ENCODE results near the gene CACNA1B.

CACNA1B gene

GRCh38 chr9:138053321-138053868 is 175.8 kb downstream of the CACNA1B start:
- DNase-seq (ENCODE audit: low spot score) = no peak

GRCh38 chr9:138053996-138054752 is 176.6 kb downstream of the CACNA1B start:
- no peak for DNase-seq (ENCODE audit: low spot score)

GRCh38 chr9:138057726-138058125 is 180.1 kb downstream of the CACNA1B start:
- no peak for DNase-seq (ENCODE audit: low spot score)

GRCh38 chr9:138058181-138058580 is 180.6 kb downstream of the CACNA1B start:
- no peak for DNase-seq (ENCODE audit: low spot score)

- no peak for DNase-seq (ENCODE audit: low spot score)
Measured at GRCh38 chr9:138059196-138059595, 181.6 kb downstream of the CACNA1B start.

- DNase-seq (ENCODE audit: low spot score) = no peak
Measured at GRCh38 chr9:138060365-138060764, 182.8 kb downstream of the CACNA1B start.

GRCh38 chr9:138060881-138061280 is 183.3 kb downstream of the CACNA1B start:
- DNase-seq (ENCODE audit: low spot score) = no peak

- no peak for DNase-seq (ENCODE audit: low spot score)
Measured at GRCh38 chr9:138061631-138062030, 184.0 kb downstream of the CACNA1B start.

- DNase-seq (ENCODE audit: low spot score) = no peak
Measured at GRCh38 chr9:138062196-138062595, 184.6 kb downstream of the CACNA1B start.

GRCh38 chr9:138063033-138063432 is 185.5 kb downstream of the CACNA1B start:
- DNase-seq (ENCODE audit: low spot score) = no peak

GRCh38 chr9:138063785-138064184 is 186.2 kb downstream of the CACNA1B start:
- no peak for DNase-seq (ENCODE audit: low spot score)

GRCh38 chr9:138064547-138064946 is 187.0 kb downstream of the CACNA1B start:
- no peak for DNase-seq (ENCODE audit: low spot score)

- no peak for DNase-seq (ENCODE audit: low spot score)
Measured at GRCh38 chr9:138065287-138065686, 187.7 kb downstream of the CACNA1B start.

- no peak for DNase-seq (ENCODE audit: low spot score)
Measured at GRCh38 chr9:138066049-138066448, 188.5 kb downstream of the CACNA1B start.

GRCh38 chr9:138067613-138068367 is 190.2 kb downstream of the CACNA1B start:
- no peak for DNase-seq (ENCODE audit: low spot score)

GRCh38 chr9:138068601-138069035 is 191.0 kb downstream of the CACNA1B start:
- DNase-seq (ENCODE audit: low spot score) = no peak

GRCh38 chr9:138069731-138070456 is 192.3 kb downstream of the CACNA1B start:
- DNase-seq (ENCODE audit: low spot score) = no peak

- no peak for DNase-seq (ENCODE audit: low spot score)
Measured at GRCh38 chr9:138070815-138071214, 193.2 kb downstream of the CACNA1B start.

GRCh38 chr9:138071292-138071691 is 193.7 kb downstream of the CACNA1B start:
- DNase-seq (ENCODE audit: low spot score) = no peak

GRCh38 chr9:138071731-138072130 is 194.1 kb downstream of the CACNA1B start:
- no peak for DNase-seq (ENCODE audit: low spot score)

- DNase-seq (ENCODE audit: low spot score) = no peak
Measured at GRCh38 chr9:138072161-138072842, 194.7 kb downstream of the CACNA1B start.

GRCh38 chr9:138072897-138073296 is 195.3 kb downstream of the CACNA1B start:
- DNase-seq (ENCODE audit: low spot score) = no peak

Measured in SW480 (cell line).